Effector CD4-positive, alpha-beta T cell (primary cell): ENCODE data around the gene SLC7A10.
A peak's percentile ranks its signal among the peaks of the same experiment; 100 is the strongest.
"Not testable (repeated sequence)": the region's sequence is repeated elsewhere in the genome, so short reads cannot be mapped to it uniquely, and the experiment has no call there.

Experiments
- DNase-seq: peaks from one replicate; pipeline ENCODE4 v3.0.0-alpha.2; 2020

Gene SLC7A10

DNA sequence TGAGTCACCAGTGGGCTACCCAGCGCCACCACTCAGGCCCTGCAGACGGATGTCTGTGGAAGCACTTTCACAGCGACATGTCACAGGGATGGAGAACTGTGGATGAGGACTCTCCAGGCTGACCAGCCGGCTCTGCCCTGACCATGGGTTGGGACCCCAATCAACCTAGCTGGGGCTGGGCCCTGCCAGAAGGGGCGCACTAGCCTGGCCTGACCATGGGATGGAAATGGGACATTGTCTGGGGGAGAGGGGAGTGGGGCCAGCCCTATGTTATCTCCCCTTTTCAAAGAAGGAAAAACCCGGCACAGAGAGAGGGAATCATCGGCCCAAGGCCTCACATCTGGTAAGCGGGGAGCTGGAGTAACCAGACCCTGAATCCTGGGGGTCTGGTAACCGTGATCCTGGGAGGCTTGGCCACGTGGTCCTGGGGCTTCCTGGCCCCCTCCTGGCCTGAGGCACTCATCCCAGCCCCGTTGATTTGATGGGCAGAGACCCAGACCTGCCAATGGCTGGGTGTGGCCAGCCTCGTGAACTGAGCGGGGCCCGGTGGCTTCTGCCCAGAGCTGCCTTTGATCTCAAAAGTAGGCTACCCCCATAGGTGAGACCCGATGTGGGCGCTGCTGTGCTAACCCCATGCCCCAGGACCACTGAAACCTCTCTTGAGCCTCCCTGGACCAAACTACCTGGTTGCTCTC lies 11.2 kb upstream of the SLC7A10 start:
- no peak for DNase-seq

DNA sequence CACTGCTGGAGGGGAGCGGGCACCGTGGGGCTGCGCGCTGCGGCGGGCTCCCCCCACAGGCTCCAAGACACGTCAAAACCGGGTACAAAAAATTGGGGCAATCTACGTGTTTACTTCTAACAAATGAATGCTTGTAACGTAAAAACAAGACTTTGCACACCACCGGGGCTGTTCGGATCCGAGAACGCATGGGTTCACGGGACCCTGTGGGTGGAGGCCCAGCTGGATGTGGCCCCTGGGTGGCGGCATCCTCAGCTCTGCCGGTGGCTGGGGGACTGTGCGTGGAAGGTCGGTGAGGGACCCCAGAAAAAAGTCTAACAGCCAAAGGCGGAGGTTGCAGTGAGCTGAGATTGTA lies 10.3 kb upstream of the SLC7A10 start:
- no peak for DNase-seq

DNA sequence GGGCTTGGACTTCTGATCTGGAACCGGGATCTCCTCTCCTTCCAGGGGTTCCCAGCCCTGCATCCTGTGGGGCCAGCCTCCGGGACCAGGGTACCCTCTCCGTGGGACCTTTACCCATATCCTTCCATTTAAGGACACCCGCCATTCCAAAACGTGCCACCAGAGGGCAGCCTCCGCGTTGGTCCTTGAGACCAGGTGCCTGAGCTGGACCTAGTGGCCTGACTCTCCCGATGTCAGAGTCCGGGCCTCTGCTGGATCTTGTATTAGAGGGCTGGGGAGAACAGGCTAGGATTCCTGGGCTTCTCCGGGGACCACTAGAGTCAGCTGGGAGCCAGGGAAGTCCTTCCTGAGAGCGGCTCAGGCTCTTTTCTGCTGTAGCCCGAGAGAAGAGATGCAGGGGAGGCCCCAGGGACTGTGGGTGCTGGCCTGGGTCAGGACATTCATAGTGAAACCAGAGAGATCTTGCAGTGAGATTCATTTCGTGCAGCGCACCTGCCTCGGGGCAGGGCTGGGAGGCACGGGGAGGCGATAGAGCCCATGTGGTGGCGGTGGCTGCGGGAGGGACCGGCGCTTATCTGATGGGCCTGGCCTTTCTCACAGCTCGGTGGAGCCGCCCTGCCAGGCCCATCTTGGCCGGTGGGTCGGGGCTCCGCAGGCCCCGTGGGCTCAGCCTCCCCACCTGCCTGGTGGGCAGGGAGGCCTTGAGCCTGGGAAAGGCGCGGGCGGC lies 9.8 kb upstream of the SLC7A10 start:
- DNase-seq: peak; percentile 77

DNA sequence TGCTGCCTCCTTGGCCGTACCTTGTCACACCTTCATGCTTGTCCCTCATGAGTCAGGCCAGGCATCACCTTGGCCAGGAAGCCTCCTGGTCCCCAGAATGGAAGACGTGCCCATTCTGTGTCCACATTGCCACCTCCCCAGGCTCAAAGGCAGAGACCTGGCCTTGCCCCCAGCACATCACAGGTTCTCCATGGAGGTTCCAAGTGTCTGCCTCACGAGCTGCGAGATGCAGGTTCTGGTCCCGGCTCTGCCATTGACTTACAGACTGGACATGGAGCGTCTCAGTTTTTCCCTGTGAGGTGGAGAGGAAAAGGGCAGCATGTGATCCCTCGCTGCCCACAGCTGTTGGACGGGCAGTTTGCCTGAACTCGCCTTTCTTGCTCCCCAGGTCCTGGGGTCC lies 9.1 kb upstream of the SLC7A10 start:
- DNase-seq: no peak

DNA sequence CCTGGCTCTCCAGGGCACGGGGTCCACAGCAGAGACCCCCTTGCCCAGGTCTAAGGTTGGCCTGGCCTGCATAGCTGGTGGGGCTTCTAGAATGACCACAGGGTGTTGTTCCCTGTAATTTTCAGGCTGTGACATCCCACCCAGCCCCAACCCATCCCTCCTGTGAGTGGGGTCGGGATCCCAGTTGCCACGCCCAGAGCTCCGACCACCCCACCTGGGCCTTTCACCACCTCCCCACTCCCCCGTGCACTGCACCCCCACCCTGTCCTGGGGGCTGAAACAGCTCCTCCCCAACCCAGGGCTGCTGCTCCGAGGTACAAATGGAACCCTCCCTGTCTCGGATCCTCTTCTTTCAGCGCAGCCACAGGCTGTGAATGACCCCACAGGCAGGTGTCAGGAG lies 8.4 kb upstream of the SLC7A10 start:
- no peak for DNase-seq

DNA sequence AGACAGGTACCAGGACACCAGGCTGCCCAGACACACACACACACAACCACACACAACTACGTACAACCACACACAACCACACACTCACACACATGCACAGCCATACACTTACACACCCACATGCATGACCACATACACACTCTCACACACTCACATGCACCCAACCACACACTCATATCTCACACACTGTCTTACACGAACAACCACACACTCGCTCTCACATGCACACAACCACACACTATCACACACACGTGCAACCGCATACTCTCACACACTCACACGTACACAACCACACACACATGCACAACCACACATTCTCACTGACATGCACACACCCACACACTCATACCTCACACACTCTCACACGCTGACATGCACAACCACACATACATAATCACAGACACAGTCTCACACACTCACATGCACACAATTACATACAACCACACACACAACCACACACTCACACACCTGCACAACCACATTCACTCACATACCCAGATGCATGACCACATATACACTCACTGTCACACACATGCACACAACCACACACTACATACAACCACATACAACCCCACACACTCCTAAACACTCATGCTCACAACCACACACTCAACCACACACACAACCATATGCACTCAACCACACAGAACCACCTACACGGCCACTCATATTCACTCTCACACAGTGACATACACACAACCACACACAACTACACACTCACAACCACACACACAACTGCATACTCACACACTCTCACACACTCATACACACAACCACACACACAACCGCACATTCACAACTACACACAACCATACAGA lies 7.6 kb upstream of the SLC7A10 start:
- no peak for DNase-seq

DNA sequence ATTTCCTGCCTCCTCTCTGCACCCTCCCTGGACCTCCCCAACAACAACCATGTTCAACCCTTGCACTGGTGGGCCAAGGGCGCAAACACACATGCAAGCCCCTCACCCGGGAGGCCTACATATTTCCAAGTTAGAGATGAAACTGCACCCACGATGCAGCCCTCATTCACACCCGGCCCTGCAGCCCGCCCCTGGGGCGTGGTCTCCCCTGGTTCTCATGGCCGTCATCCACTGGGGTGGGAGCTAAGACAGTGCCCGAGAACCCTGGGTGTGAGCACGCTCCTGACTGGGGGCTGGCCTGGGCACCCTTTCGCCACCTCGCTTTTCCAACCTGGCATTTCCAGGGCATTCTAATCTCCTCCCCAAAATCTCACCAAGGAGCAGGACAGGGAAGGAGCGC lies 7.0 kb upstream of the SLC7A10 start:
- DNase-seq: no peak

DNA sequence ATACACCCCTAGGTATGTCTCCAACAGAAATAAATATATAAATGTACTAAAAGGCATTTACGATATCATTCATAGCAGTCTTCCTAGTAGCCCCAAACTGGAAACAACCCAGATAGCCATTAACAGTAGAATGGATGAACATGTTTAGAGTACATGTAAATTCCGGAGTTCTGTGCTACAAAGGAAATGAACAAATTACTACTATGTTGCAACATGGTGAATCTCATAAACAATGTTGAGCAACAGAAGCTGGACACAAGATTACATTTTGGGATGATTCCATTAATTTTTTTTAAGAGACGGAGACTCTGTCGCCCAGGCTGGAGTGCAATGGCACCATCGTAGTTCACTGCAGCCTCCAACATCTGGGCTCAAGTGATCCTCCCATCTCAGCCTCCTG lies 5.9 kb upstream of the SLC7A10 start:
- no peak for DNase-seq

DNA sequence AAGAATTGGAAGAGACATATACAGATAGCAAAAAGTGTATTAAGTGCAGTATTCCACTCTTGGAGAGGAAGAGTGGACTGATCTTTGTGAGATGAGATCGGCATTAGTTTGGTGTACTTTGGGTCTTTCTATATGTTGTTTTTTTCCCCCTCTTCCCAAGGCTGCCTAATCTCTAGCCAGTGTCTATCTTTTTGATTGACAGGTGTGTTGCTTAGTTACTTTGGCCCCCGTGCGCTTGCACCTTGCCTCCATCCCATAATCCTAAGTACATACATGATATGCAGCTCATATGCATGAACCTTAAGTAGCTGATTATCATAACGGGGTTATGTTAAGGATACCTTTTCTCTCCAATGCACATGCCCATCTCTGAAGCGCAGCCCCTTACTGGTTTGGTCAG lies 4.3 kb upstream of the SLC7A10 start:
- no peak for DNase-seq

DNA sequence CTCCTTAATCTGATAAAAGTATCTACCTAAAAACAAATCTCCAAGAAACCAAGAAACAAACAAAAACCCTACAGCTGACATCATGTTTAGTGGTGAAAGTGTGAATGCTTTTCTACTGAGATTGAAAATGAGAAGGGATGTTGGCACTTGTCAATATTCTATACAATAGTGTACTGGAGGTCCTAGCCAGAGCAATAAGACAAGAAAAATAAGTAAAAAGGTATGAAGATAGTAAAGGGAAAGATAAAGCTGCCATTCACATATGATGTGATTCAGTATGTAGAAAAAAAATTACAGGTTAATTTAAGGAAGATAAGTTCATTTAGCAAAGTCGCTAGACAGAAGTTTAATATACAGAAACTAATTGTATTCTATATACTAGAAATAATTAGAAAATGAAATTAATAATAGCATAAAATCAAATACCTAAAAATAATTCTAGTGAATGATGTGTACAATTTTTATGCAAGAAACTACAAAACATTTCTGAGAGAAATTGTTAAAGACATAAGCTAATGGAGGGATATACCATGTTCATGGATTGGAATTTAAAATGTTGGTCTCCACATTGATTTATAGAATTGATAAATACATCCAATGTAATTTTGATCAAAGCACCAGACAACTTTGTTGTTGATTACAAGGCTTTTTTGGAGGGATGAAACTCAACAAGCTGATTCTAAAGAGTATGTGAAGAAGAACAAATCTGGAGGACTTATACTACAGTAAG lies 2.4 kb upstream of the SLC7A10 start:
- DNase-seq: no peak

DNA sequence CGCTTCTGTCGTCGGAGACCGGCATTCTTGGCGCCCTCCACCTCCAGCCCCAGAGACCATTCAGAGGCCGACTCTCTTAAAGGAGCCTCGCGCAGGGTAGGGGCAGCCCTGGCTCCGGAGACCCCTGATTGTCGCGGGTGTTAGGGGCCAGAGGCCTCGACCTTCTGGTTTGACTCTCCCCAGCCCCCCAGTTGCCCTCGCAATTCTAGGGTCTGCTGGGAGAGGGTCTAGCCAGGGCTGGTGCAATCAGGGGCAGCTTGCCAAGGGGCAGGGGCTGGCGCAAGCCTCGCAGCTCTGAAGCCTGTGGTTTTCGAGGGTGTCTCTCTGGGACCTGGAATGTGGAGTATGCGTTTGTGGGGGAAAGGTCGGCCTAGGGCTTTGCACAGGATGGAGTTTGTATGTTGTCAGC lies 1.6 kb upstream of the SLC7A10 start:
- no peak for DNase-seq

DNA sequence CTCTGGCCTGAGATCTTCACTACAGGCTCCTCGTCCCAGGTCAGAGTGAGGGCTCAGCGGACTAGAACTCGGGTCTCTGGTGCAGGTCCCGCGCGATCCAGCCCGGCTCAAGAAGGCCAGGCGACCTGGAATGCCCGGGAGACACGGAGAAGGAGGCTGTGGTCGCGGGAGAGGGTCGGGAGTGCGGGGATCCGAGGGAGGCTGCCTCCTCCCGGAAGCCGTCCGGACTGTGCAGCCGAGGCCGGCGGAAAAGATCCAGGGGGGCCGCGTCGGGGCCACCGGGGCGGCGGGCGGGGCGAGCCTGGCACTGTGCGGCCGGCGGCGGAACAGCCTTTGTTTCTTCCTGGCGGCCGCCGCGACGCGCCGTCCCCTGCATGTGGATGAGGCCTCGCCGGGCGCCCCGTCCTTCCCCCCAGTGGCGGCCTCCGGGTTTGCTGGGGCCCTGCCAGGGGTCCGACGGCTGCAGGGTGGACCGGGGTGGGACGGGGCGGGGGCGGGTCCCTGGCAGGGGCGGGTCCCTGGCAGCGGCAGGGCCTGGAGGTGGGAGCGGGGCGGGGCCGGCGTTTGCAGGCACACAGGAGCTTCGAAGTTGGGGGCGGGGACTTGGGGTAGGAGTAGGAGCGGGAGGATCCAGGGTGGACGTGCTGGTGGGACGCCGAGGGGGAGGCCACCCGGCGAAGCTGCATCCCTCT lies 1.0 kb upstream of the SLC7A10 start:
- DNase-seq: no peak

DNA sequence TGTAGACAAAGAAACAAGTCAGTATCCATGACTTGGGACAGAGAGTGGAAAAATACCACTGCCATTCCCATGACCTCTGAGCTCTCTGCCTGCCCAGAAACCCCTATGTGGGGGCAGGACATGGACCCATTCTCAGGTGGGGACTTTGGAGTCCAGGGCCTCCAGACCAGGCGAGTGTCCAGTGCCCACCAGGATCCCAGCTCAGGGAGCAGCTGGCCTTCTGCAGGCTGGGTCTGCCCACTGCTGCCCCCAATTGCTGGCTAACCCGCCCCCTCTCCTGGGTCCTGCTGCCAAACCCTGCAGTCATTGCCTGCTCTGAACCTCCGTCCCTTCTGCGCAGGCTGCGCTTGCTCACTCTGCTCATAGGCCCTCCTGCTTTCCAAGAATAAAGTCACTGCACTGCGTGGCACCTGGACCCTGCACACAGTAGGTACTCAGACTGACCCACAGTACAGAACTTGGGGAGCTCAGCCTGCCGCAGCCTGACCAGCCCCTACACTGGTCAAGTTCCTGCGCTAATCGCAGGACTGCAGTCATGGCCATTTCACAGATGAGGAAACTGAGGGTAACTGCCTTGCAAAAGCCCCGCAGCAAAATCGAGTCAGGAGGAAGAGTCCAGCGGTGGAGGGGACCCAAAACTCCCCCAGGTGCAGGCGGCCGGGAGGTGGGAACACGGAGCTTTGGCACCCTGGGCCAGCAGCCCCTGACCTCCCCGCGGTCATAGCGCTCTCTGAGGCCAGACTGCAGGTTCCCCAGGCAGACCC lies 774 bp downstream of the SLC7A10 start:
- no peak for DNase-seq

DNA sequence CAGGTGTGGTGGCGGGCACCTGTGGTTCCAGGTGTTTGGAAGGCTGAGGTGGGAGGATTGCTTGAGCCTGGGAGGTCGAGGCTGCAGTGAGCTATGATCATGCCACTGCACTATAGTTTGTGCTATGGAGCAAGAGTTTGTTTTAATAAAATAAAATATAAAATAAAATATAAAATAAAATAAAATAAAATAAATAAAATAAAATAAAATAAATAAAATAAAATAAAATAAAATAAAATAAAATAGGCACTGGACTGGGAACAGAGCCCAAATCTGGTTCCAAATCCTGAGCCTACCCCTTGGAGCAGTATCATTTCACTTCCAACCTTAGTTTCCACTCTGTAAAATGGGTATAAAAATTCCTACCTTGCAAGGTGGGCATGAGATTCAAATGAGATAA lies 3.4 kb downstream of the SLC7A10 start:
- DNase-seq: not testable (repeated sequence)

DNA sequence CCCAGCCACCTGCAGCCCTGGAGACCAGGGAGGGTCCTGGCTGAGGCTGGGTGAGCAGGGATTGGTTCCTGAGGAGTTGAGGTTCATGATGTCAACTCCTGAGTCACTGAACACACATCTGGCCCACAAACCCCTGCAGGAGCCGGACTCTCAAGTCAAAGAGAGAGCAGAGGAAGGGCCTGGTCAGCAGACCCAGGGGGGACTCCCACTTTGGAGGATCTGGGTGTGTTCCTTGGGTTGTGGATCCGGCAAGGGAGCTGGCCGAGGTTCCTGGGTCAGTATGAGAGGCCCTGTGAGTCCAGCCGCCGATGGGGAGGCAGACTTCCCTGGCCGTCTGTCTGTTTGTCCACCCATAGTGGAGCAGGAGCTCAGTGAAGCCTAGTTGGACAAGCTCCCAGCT lies 4.0 kb downstream of the SLC7A10 start:
- no peak for DNase-seq

DNA sequence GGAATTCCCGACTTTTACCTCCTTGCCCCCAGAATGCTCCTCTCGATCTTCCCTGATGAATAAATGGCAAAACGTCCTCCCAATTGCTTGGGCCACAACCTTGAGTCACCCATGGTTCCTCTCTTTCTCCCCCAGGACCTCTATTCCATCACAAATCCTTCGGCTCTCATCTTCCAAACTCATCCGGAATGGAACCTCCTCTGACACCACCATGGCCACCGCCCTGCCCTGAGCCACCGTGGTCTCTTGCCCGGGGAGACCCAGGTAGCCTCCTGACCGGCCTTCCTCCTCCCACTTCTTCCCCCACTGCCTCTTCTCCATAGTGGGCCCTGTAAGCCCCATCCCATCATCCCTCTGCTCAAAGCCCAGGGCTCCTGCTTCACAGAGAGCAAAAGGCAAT lies 4.9 kb downstream of the SLC7A10 start:
- no peak for DNase-seq

DNA sequence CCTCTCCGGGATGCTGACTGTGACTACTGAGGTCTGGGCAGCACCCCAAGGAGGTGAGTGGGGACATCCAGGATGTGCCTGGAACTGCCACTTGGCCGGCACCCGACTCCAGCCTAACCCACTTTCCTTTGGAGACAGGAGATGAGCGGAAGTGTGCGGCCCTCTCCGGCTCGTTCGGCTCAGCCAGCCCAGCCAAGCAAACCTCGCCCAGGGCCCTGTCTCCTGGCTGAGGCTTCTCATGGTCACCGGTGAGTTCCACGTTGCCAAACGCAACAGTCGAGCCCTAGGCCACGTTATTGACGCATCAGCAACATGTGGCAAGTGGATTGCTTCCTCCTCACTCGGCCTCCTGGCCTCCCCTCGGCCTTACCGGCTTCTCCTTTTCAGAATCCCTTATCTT lies 5.5 kb downstream of the SLC7A10 start:
- DNase-seq: no peak

DNA sequence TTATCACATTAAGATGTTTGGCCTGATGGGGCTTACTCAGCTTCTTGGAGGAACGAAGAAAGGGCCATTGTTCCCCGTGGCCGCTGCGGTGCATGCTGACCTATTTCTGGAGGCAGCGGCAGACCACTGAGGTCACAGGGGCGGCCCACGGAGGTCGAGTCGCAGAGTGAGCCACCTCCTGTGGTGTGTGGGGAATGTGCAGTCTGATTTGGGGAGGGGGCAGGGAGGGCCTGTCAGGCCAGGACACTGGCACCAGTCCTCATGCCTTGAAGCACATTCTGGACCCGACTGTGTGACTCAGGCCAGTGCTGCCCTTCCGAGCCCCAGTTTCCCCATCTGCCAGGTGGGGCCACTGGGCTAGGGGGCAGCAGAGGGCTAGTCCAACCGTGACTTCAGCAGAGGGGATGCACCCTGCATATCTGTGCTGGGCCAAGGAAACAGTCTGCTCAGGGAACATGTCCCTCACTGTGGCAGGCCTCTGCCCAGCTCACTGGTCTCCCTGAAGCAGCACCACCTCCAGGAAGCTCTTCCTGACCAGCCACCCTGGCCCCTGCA lies 6.3 kb downstream of the SLC7A10 start:
- DNase-seq: no peak

DNA sequence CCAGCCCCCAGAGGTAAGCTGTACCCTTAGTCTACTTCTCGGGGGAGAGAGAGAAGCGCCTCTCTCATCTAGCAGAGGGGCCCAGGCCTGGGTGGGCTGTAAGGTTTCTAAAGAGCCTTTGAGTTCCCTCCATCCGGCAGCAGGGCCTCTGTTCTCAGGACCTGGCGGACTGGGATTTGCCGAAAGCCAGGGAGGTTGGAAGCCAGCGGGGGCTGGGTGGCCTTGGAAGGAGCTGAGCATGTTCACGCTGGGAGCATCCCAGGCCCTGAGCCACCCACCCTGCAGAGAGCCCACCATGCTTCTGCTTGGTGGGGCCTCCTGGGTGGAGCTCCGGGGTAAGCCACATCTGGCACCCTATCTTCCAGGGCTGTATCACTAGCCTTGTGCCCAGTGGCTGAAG lies 7.8 kb downstream of the SLC7A10 start:
- no peak for DNase-seq

DNA sequence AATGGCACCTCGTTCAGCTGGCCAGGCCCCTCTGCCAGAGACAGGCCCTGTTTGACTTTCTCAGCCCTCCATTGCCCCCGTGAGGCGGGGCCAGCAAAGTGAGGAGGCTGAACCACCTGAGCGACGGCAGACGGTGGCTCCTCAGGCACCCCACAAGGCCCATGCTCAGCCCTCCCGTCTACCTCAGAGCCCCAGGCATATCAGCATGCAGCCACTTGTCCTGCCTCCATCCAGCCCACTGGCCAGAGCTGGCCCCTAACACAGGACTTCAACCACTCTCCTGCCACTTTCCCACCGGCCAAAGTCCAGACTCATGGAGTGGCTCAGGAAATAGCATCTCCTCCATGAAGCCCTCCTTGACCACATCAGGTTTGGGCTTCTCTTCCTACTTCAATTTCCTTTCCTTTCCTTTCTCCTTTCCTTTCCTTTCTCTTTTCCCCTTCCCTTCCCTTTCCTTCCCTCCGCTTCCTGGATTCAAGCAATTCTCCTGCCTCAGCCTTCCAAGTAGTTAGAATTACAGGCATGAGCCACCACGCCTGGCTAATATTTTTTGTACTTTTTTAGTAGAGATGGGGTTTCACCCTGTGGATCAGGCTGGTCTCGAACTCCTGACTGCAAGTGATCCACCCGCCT lies 9.3 kb downstream of the SLC7A10 start:
- no peak for DNase-seq
